GM12873 (cell line): ENCODE data around the gene BANP.

Experiments
- CTCF ChIP-seq: IDR thresholded peaks from 2 replicates; pipeline ENCODE4 v1.5.1; 2012; ENCODE audit warnings: low read depth, mild to moderate bottlenecking, moderate library complexity, low read length, control low read depth; ENCODE audit not compliant: insufficient read depth; ENCODE audit errors: missing control alignments

Gene BANP

GRCh38 chr16:87960852-87961251, 9.6 kb downstream of the BANP start:
- TF ChIP-seq CTCF: no peak

DNA sequence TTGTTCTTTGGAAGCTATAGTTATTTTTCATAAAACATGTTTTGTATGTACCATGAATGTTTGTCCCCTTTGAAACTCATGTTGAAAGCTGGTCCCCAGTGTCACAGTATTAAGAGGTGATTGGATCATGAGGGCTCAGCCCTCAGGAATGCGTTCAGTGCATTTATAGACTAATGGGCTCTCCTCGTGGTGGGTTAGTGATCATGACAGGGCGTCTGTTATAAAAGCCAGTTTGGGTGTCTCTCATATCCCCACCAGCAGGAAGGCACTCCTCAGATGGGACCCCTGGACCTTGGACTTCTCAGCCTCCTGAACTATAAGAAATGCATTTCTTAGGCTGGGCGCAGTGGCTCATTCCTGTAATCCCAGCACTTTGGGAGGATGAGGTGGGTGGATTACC, 10.4 kb downstream of the BANP start:
- no peak for TF ChIP-seq CTCF

DNA sequence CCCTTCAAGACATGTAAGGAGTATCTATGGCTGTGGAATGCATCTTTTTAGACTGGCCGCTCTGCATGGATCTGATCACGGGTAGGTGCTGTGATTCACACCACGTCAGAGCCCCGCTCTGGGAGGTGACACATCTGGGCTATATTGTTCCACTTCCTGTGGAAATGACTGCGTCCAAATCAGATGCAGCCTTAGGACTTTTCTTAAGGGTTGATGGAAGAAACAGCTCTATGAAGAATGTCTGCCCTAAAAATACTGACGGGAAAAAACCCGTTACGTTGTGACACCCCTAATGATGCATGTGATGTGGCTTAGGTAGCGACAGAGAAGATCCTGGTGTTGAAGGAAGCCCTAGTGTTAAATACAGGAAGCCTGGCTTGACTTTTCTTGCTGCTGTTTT, 12.2 kb downstream of the BANP start:
- no peak for TF ChIP-seq CTCF

DNA sequence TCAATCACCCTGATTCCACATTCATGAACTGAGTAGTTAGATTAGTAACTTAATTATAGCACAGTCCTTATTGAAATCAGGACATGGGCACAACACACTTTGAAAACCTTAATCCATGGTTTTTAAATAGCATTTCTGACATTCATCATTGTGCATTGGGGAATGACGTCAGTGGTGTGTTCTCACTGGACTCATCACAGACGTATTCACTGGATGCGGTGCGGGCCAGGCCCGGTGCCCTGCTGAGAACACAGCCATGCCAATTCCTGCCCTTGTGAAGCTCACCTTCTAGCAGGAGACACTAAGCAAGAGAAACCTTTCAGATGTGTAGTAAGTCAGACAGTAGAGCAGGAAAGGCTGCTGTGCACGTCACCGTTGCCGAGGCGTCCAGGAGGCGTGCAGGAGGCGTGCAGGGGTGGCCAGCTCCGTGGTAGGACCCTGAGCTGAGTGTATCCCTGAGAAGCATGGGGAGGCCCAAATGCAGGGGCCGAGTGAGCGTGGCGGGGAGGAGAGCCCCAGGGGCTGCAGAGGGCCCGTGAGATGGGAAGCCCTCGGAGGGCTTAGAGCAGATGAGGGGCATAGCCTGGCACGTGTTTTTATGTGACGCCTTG, 12.9 kb downstream of the BANP start:
- no peak for TF ChIP-seq CTCF

- TF ChIP-seq CTCF: no peak
Measured at GRCh38 chr16:87965417-87965816, 14.2 kb downstream of the BANP start.

DNA sequence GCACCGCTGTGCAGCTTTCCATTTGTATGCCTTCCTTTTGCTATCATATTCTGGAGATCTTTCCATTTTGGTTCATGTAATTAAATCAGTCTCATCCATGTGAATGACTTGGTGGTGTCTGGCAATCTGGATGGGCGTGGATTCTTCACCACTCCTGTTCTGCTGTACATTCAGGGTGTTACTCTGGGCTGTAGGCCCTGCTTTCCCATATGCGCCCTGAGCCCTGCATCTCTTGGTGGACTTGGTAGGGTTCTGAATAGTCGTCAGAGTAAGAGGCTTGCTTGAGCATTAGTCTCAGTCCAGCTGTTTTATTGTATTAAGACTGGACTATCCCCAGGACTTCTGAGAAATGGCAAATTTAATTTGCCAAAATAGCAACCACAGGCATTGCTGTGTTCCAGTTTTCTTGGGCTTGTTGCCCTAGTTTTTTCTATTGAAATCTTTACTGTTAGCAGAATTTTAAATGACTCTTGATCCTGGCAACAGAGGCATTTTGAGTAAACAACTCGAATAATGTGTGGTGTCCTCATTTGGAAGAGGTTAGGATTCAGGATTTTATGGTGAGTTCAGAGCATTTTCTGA, 14.9 kb downstream of the BANP start:
- TF ChIP-seq CTCF: no peak

- no peak for TF ChIP-seq CTCF
Measured at GRCh38 chr16:87966685-87967185, 15.5 kb downstream of the BANP start.
